Adrenal gland (tissue), 12 donors: ENCODE data around the gene RPS6KA5. TPM values are rescaled to one million over a fixed set of nuclear protein-coding genes. Genes with fewer than 3 reads are reported as not detected.

Experiments used
- DNase-seq, 7 donors: peaks; one replicate each; pipeline ENCODE4 v3.0.0-alpha.2; 2019 to 2020
- H3K27ac ChIP-seq, 5 donors: fragments of 200-600 bp; sonication (generic) in 4 of 5; 1 replicate in 3 of 5; 2 replicates in 2 of 5; pipeline versions ENCODE4 v1.5.1 to v1.8.0; 2016 to 2020; ENCODE audit warnings: mild to moderate bottlenecking in 1 of 5
- H3K27me3 ChIP-seq: fragments of 200-600 bp; 2 replicates; pipeline ENCODE4 v1.8.0; 2021
- H3K36me3 ChIP-seq, 2 donors: fragments of 200-600 bp; replicated peaks in 1 of 2; 1 replicate in 1 of 2; 2 replicates in 1 of 2; pipeline versions ENCODE4 v1.5.1 to v1.8.0; 2018 to 2022
- H3K4me1 ChIP-seq, 2 donors: fragments of 200-600 bp; replicated peaks in 1 of 2; 1 replicate in 1 of 2; 2 replicates in 1 of 2; pipeline versions ENCODE4 v1.5.1 to v1.8.0; 2018 to 2021
- H3K4me3 ChIP-seq, 4 donors: fragments of 200-600 bp; sonication (generic) in 3 of 4; one replicate each; pipeline ENCODE4 v1.5.1; 2016 to 2018
- H3K9me3 ChIP-seq, 3 donors: fragments of 200-600 bp; sonication (generic) in 1 of 3; replicated peaks in 1 of 3; 1 replicate in 2 of 3; 2 replicates in 1 of 3; pipeline versions ENCODE4 v1.5.1 to v1.8.0; 2016 to 2021
- CTCF ChIP-seq, 6 experiments: fragments of 450-650 bp in 4 of 6; fragments of 200-600 bp in 2 of 6; sonication (generic) in 1 of 6; IDR thresholded peaks; 1 replicate in 5 of 6; 2 replicates in 1 of 6; pipeline versions ENCODE4 v1.5.1 to v1.8.0; 2016 to 2021; ENCODE audit warnings: antibody characterized with exemption in 6 of 6, mild to moderate bottlenecking in 2 of 6, moderate library complexity in 1 of 6
- POLR2A ChIP-seq, 2 donors: fragments of 450-650 bp; IDR thresholded peaks; one replicate each; pipeline ENCODE4 v1.6.1; 2017; ENCODE audit warnings: antibody characterized with exemption in 2 of 2, mild to moderate bottlenecking in 2 of 2, moderate library complexity in 1 of 2
- WGBS, 4 donors: extraction: QIAGEN DNeasy Blood & Tissue Kit in 2 of 4; methylation state at CpG; one replicate each; pipeline versions ENCODE4 v1.1.5 to v1.1.7; 2013 to 2017; 5-methylcytosine and 5-hydroxymethylcytosine counted together
- intact Hi-C, 2 donors: fragments of 100-400 bp; cut with DNase I; formaldehyde crosslinking; loops; one replicate each; pipeline versions ENCODE4 v1.14.1 to v1.15.0; 2022 to 2023
- polyA plus RNA-seq, 3 donors: library from polyadenylated mRNA; stranded (reverse); fragments of 200-250 nt in 2 of 3; fragments of 350-450 nt in 1 of 3; fragmentation: Illumina TruSeq in 1 of 3; extraction: RNeasy Lipid Tissue Mini Kit (QIAGEN cat#74804) in 1 of 3; gene quantifications; one replicate each; pipeline ENCODE4 v1.2.3, GENCODE V29; 2013 to 2014
- total RNA-seq, 9 donors: library from RNA; depleted of rRNA in 4 of 9; stranded (reverse); fragments of >200 nt in 4 of 9; fragments of 120-200 nt in 1 of 9; fragmentation: NEBNext Ultra II Directional in 1 of 9; extraction: Animal tissue kit (Norgen Biotek cat#: 25700) in 1 of 9; gene quantifications; one replicate each; pipeline versions ENCODE4 v1.1.0 to v1.2.4, GENCODE V29; 2013 to 2023
- donor health status: healthy with polysubstance abuse.
- donor health status: Bipolar disorder and iron deficiency.
- donor health status: DM: yes; HTN: yes; CAD: no.
- donor health status: DM: no; HTN: no; CAD: no.
- donor health status: DM: no; HTN: no; CAD: no.
- donor health status: DM: yes; HTN: yes; CAD: no.

The RPS6KA5 gene
- total and polyA plus RNA-seq, 12 donors, result 0.27 to 5.5 (median 1.8) TPM

GRCh38 chr14:90870950-90871604 lies 189.4 kb downstream of the RPS6KA5 start:
- DNase-seq, result no peak
- no peaks in the 10 kb centered on the region for H3K9me3 ChIP-seq
- H3K4me3 ChIP-seq, result no peak overlapping the region
- TF ChIP-seq CTCF (IDR thresholded peaks at IDR 0.05) (no peak), POLR2A (IDR thresholded peaks at IDR 0.05) (no peak)
- intact Hi-C loops, result no loop called here
- 46 to 71% (median 56%) methylated on average over 1 of the region's 1 CpG for WGBS, 4 donors
- no peak overlapping the region for H3K27ac ChIP-seq
- H3K27me3 ChIP-seq, result no peaks in the 10 kb centered on the region
- no peaks in the 10 kb centered on the region for H3K4me1 ChIP-seq
- H3K36me3 ChIP-seq, result no peaks in the 10 kb centered on the region

GRCh38 chr14:90867501-90867900 lies 192.9 kb downstream of the RPS6KA5 start:
- intact Hi-C loops, result no loop called here
- H3K4me3 ChIP-seq, result no peak overlapping the region
- no peaks in the 10 kb centered on the region for H3K27me3 ChIP-seq
- H3K27ac ChIP-seq, result no peak overlapping the region
- DNase-seq, result no peak
- TF ChIP-seq POLR2A (IDR thresholded peaks at IDR 0.05) (no peak), CTCF (IDR thresholded peaks at IDR 0.05) (no peak)
- no peaks in the 10 kb centered on the region for H3K9me3 ChIP-seq
- no peaks in the 10 kb centered on the region for H3K4me1 ChIP-seq
- no peaks in the 10 kb centered on the region for H3K36me3 ChIP-seq

DNA sequence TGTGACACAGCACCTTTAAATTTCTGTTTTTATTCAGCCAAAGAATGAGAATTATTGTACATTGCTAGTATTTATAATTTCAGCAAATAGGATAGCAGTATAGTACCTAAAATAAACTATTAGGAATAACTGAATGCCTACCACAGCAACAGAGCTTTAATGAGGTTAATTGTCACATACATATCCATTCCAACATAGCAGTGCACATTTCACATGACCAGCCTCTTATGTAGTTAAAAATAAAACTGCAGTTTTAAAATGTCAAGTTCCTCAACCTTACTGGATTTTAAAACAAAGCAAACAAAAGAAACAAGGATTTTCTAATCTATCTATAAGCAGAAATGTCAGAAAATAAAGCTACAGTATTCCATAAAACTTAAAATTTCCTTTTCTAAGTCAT lies 193.6 kb downstream of the RPS6KA5 start:
- Histone ChIP-seq H3K27ac (no peak overlapping the region), H3K36me3 (no peaks in the 10 kb centered on the region), H3K27me3 (no peaks in the 10 kb centered on the region), H3K9me3 (no peaks in the 10 kb centered on the region), H3K4me3 (no peak overlapping the region), H3K4me1 (no peaks in the 10 kb centered on the region)
- no peak for TF ChIP-seq POLR2A (IDR thresholded peaks at IDR 0.05)
- TF ChIP-seq CTCF (IDR thresholded peaks at IDR 0.05), result no peak
- no peak for DNase-seq
- intact Hi-C loops, result no loop called here

DNA sequence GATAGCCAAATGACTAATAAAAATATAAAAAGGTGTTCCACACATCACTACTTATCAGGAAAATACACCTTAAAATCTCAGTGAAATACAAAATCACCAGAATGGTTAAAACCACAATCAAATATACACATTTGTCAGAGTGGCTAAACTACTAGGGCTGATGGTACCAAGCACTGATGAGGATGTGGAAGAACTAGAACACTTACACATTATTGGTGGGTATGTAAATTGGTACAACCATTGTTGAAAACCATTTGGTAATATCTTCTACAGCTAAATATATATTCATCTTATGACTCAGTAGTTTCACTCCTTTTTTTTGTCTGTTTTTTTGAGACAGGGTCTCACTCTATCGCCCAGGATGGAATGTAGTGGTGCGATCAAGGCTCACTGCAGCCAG lies 195.7 kb downstream of the RPS6KA5 start:
- intact Hi-C loops, result no loop called here
- DNase-seq, result no peak
- H3K36me3 ChIP-seq, result no peaks in the 10 kb centered on the region
- H3K27ac ChIP-seq, result no peak overlapping the region
- H3K4me3 ChIP-seq, result no peak overlapping the region
- no peaks in the 10 kb centered on the region for H3K4me1 ChIP-seq
- no peaks in the 10 kb centered on the region for H3K27me3 ChIP-seq
- TF ChIP-seq CTCF (IDR thresholded peaks at IDR 0.05) (no peak), POLR2A (IDR thresholded peaks at IDR 0.05) (no peak)
- 94 to 100% (median 97%) methylated on average over 2 of the region's 2 CpGs for WGBS, 4 donors
- no peaks in the 10 kb centered on the region for H3K9me3 ChIP-seq
